ELF-1 (cell line): Measurements from ENCODE around the gene HSPA12A.

ENCODE experiments used
- DNase-seq: peaks from one replicate; pipeline ENCODE4 v3.0.0-alpha.2; 2016; ENCODE audit warnings: low read depth, low spot score

Gene HSPA12A

GRCh38 chr10:116692225-116692624 is 50.1 kb downstream of the HSPA12A start:
- no peak for DNase-seq

- DNase-seq = no peak
These were observed 50.7 kb downstream of the HSPA12A start for GRCh38 chr10:116691635-116692034.

GRCh38 chr10:116690356-116691322 is 51.7 kb downstream of the HSPA12A start:
- DNase-seq = peak; percentile 52

GRCh38 chr10:116689744-116690143 is 52.6 kb downstream of the HSPA12A start:
- DNase-seq = no peak

- no peak for DNase-seq
These were observed 53.4 kb downstream of the HSPA12A start for GRCh38 chr10:116688741-116689495.

- peak; percentile 20 for DNase-seq
These were observed 54.1 kb downstream of the HSPA12A start for GRCh38 chr10:116688241-116688711.

GRCh38 chr10:116687633-116688032 is 54.7 kb downstream of the HSPA12A start:
- DNase-seq = no peak

GRCh38 chr10:116686632-116687031 is 55.7 kb downstream of the HSPA12A start:
- no peak for DNase-seq

GRCh38 chr10:116685807-116686206 is 56.6 kb downstream of the HSPA12A start:
- DNase-seq = no peak

GRCh38 chr10:116684781-116685180 is 57.6 kb downstream of the HSPA12A start:
- no peak for DNase-seq

GRCh38 chr10:116683821-116684220 is 58.5 kb downstream of the HSPA12A start:
- no peak for DNase-seq

GRCh38 chr10:116683166-116683565 is 59.2 kb downstream of the HSPA12A start:
- DNase-seq = no peak

- no peak for DNase-seq
These were observed 63.0 kb downstream of the HSPA12A start for GRCh38 chr10:116679351-116679750.

- no peak for DNase-seq
These were observed 65.7 kb downstream of the HSPA12A start for GRCh38 chr10:116676633-116677032.

- no peak for DNase-seq
These were observed 66.2 kb downstream of the HSPA12A start for GRCh38 chr10:116676118-116676517.

GRCh38 chr10:116674901-116675423 is 67.4 kb downstream of the HSPA12A start:
- no peak for DNase-seq

GRCh38 chr10:116673866-116674265 is 68.5 kb downstream of the HSPA12A start:
- no peak for DNase-seq

- no peak for DNase-seq
These were observed 69.5 kb downstream of the HSPA12A start for GRCh38 chr10:116672891-116673290.

GRCh38 chr10:116671274-116671926 is 71.0 kb downstream of the HSPA12A start:
- no peak for DNase-seq

- no peak for DNase-seq
These were observed 71.7 kb downstream of the HSPA12A start for GRCh38 chr10:116670706-116671105.

- peak; percentile 82 for DNase-seq
These were observed 72.3 kb downstream of the HSPA12A start for GRCh38 chr10:116669832-116670644.
